HepG2 (cell line): ENCODE measurements around the gene PPAT. TPM values are rescaled to one million over a fixed set of nuclear protein-coding genes. Genes with fewer than 3 reads are reported as not detected.

Experiments
- BATF2 ChIP-seq: sonication (generic); formaldehyde crosslinking; IDR thresholded peaks from 2 replicates; pipeline ENCODE4 v1.8.0; 2022; ENCODE audit warnings: mild to moderate bottlenecking, missing genetic modification reagents, moderate library complexity
- HDAC2 ChIP-seq: sonication (generic); formaldehyde crosslinking; IDR thresholded peaks from 2 replicates; pipeline ENCODE4 v1.4.0; 2020; ENCODE audit warnings: missing genetic modification reagents
- HNRNPUL1 ChIP-seq: fragments of 200-400 bp; formaldehyde crosslinking; IDR thresholded peaks from 2 replicates; pipeline ENCODE4 v1.6.1; 2017; ENCODE audit warnings: low read depth, mild to moderate bottlenecking, low read length, moderate library complexity
- HOXD1 ChIP-seq: sonication (generic); formaldehyde crosslinking; IDR thresholded peaks from 2 replicates; pipeline ENCODE4 v1.5.0; 2020; ENCODE audit warnings: missing genetic modification reagents
- KDM5A ChIP-seq: fragments of 200-600 bp; sonication (generic); IDR thresholded peaks from 2 replicates; pipeline ENCODE4 v1.7.0; 2018; ENCODE audit warnings: antibody characterized with exemption, mild to moderate bottlenecking, low read length, borderline replicate concordance
- MED8 ChIP-seq: sonication (generic); formaldehyde crosslinking; IDR thresholded peaks from 2 replicates; pipeline ENCODE4 v1.8.1; 2023; ENCODE audit warnings: mild to moderate bottlenecking, missing genetic modification reagents; ENCODE audit not compliant: insufficient replicate concordance
- MTF2 ChIP-seq: sonication (generic); formaldehyde crosslinking; IDR thresholded peaks from 2 replicates; pipeline ENCODE4 v1.5.0; 2020; ENCODE audit warnings: missing genetic modification reagents, borderline replicate concordance
- NCOA2 ChIP-seq: sonication (generic); formaldehyde crosslinking; IDR thresholded peaks from 2 replicates; pipeline ENCODE4 v1.8.0; 2022; ENCODE audit warnings: inconsistent platforms
- PAF1 ChIP-seq: IDR thresholded peaks from 2 replicates; pipeline ENCODE4 v1.6.1; 2016; ENCODE audit warnings: missing genetic modification reagents, missing compliant biosample characterization
- SOX13 ChIP-seq, 3 experiments: fragments of 450-650 bp in 1 of 3; sonication (generic) in 1 of 3; formaldehyde crosslinking in 1 of 3; IDR thresholded peaks in 2 of 3; conservative IDR thresholded peaks in 1 of 3; 2 replicates each; pipeline versions ENCODE4 v1.5.0 to v1.6.1; 2016 to 2020; ENCODE audit warnings: antibody characterized with exemption in 1 of 3, mild to moderate bottlenecking in 1 of 3, missing compliant biosample characterization in 1 of 3, missing genetic modification reagents in 1 of 3, moderate library complexity in 1 of 3
- THAP8 ChIP-seq: sonication (generic); formaldehyde crosslinking; IDR thresholded peaks from 2 replicates; pipeline ENCODE4 v1.5.1; 2020; ENCODE audit warnings: missing genetic modification reagents, mild to moderate bottlenecking, borderline replicate concordance
- ZBTB38 ChIP-seq: sonication (generic); formaldehyde crosslinking; IDR thresholded peaks from 2 replicates; pipeline ENCODE4 v1.5.1; 2020; ENCODE audit warnings: mild to moderate bottlenecking, missing genetic modification reagents
- ZKSCAN5 ChIP-seq: sonication (generic); formaldehyde crosslinking; IDR thresholded peaks from 2 replicates; pipeline ENCODE4 v1.5.1; 2020; ENCODE audit warnings: mild to moderate bottlenecking, missing genetic modification reagents
- ZNF124 ChIP-seq: sonication (generic); formaldehyde crosslinking; IDR thresholded peaks from 2 replicates; pipeline ENCODE4 v1.4.0; 2020; ENCODE audit warnings: missing genetic modification reagents
- ZNF329 ChIP-seq: sonication (generic); formaldehyde crosslinking; IDR thresholded peaks from 2 replicates; pipeline ENCODE4 v1.9.0; 2021; ENCODE audit warnings: low read depth, mild to moderate bottlenecking, missing genetic modification reagents
- ZNF589 ChIP-seq: sonication (generic); formaldehyde crosslinking; conservative IDR thresholded peaks from 2 replicates; pipeline ENCODE4 v1.8.0; 2022; ENCODE audit warnings: mild to moderate bottlenecking, moderate library complexity, missing genetic modification reagents
- ZNF749 ChIP-seq: sonication (generic); formaldehyde crosslinking; IDR thresholded peaks from 2 replicates; pipeline ENCODE4 v1.8.0; 2022; ENCODE audit warnings: mild to moderate bottlenecking, missing genetic modification reagents, moderate library complexity, borderline replicate concordance
- ZNF776 ChIP-seq: sonication (generic); formaldehyde crosslinking; IDR thresholded peaks from 2 replicates; pipeline ENCODE4 v1.4.0; 2020; ENCODE audit warnings: mild to moderate bottlenecking, missing genetic modification reagents
- ZSCAN20 ChIP-seq: sonication (generic); formaldehyde crosslinking; IDR thresholded peaks from 2 replicates; pipeline ENCODE4 v1.4.0; 2020; ENCODE audit warnings: missing genetic modification reagents, mild to moderate bottlenecking, borderline replicate concordance
- polyA plus RNA-seq, 8 experiments: library from polyadenylated mRNA; depleted of rRNA in 3 of 8; stranded (reverse) in 7 of 8; unstranded in 1 of 8; fragments of >200 nt; fragmentation: Illumina TruSeq in 4 of 8; extraction: Trizol in 4 of 8; gene quantifications; 2 replicates each; pipeline versions ENCODE4 v1.2.1 to v1.2.3, GENCODE V29; 2011 to 2016; ENCODE audit warnings: low read depth in 4 of 8, missing spikeins in 1 of 8, mixed read lengths in 1 of 8; ENCODE audit not compliant: insufficient read depth in 1 of 8
- total RNA-seq, 5 experiments: library from RNA; depleted of rRNA; stranded (reverse); fragments of >200 nt; fragmentation: Illumina TruSeq; extraction: Trizol; gene quantifications; 2 replicates each; pipeline ENCODE4 v1.2.3, GENCODE V29; 2016; ENCODE audit warnings: low read depth in 1 of 5
- TF ChIP-seq, protein P1 (sequence below): sonication (generic); formaldehyde crosslinking; IDR thresholded peaks from 2 replicates; pipeline ENCODE4 v1.4.0; 2020; ENCODE audit warnings: low read depth, mild to moderate bottlenecking, missing genetic modification reagents
- TF ChIP-seq, protein P2 (sequence below): sonication (generic); formaldehyde crosslinking; IDR thresholded peaks from 2 replicates; pipeline ENCODE4 v1.4.0; 2020; ENCODE audit warnings: missing genetic modification reagents, borderline replicate concordance
- TF ChIP-seq, protein P3 (sequence below): sonication (generic); formaldehyde crosslinking; conservative IDR thresholded peaks from 2 replicates; pipeline ENCODE4 v1.8.0; 2022; ENCODE audit warnings: low read depth, missing genetic modification reagents

The PPAT gene
- total and polyA plus RNA-seq, 2 of the 13 experiments (the other 11 are each of a cell fraction or from before 2014, with no cell fraction given): 16.9 to 62.6 TPM

- TF ChIP-seq BATF2: no peak
- TF ChIP-seq ZSCAN20 (CRISPR knock-in tag): no peak
- peak; percentile 73 for TF ChIP-seq KDM5A
- no peak for TF ChIP-seq SOX13 (IDR thresholded peaks at IDR 0.05)
- TF ChIP-seq SOX13 (CRISPR knock-in tag; conservative IDR thresholded peaks at IDR 0.05 in 1 of 2, IDR thresholded peaks at IDR 0.05 in 1 of 2): no peak
- no peak for TF ChIP-seq ZBTB38 (CRISPR knock-in tag)
- TF ChIP-seq ZNF776: no peak
- TF ChIP-seq HNRNPUL1: no peak
- TF ChIP-seq, protein P1, sequence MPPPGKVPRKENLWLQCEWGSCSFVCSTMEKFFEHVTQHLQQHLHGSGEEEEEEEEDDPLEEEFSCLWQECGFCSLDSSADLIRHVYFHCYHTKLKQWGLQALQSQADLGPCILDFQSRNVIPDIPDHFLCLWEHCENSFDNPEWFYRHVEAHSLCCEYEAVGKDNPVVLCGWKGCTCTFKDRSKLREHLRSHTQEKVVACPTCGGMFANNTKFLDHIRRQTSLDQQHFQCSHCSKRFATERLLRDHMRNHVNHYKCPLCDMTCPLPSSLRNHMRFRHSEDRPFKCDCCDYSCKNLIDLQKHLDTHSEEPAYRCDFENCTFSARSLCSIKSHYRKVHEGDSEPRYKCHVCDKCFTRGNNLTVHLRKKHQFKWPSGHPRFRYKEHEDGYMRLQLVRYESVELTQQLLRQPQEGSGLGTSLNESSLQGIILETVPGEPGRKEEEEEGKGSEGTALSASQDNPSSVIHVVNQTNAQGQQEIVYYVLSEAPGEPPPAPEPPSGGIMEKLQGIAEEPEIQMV (CRISPR knock-in tag): no peak
- no peak for TF ChIP-seq ZNF589 (CRISPR knock-in tag)
- TF ChIP-seq MTF2 (CRISPR knock-in tag): no peak
- TF ChIP-seq, protein P2, sequence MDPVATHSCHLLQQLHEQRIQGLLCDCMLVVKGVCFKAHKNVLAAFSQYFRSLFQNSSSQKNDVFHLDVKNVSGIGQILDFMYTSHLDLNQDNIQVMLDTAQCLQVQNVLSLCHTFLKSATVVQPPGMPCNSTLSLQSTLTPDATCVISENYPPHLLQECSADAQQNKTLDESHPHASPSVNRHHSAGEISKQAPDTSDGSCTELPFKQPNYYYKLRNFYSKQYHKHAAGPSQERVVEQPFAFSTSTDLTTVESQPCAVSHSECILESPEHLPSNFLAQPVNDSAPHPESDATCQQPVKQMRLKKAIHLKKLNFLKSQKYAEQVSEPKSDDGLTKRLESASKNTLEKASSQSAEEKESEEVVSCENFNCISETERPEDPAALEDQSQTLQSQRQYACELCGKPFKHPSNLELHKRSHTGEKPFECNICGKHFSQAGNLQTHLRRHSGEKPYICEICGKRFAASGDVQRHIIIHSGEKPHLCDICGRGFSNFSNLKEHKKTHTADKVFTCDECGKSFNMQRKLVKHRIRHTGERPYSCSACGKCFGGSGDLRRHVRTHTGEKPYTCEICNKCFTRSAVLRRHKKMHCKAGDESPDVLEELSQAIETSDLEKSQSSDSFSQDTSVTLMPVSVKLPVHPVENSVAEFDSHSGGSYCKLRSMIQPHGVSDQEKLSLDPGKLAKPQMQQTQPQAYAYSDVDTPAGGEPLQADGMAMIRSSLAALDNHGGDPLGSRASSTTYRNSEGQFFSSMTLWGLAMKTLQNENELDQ (CRISPR knock-in tag): no peak
- no peak for TF ChIP-seq PAF1 (CRISPR knock-in tag)
- no peak for TF ChIP-seq HOXD1 (CRISPR knock-in tag)
- TF ChIP-seq, protein P3, sequence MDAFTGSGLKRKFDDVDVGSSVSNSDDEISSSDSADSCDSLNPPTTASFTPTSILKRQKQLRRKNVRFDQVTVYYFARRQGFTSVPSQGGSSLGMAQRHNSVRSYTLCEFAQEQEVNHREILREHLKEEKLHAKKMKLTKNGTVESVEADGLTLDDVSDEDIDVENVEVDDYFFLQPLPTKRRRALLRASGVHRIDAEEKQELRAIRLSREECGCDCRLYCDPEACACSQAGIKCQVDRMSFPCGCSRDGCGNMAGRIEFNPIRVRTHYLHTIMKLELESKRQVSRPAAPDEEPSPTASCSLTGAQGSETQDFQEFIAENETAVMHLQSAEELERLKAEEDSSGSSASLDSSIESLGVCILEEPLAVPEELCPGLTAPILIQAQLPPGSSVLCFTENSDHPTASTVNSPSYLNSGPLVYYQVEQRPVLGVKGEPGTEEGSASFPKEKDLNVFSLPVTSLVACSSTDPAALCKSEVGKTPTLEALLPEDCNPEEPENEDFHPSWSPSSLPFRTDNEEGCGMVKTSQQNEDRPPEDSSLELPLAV (CRISPR knock-in tag): no peak
- 0 out of 2 replicates have a peak, but pooled peaks have one; percentile 34 for TF ChIP-seq ZNF124 (CRISPR knock-in tag)
- TF ChIP-seq ZKSCAN5 (CRISPR knock-in tag): no peak
- no peak for TF ChIP-seq THAP8
- TF ChIP-seq ZNF329 (CRISPR knock-in tag): no peak
- TF ChIP-seq HDAC2 (CRISPR knock-in tag): peak; percentile 46; the same call in 1 of the 2 replicates
- TF ChIP-seq ZNF749 (CRISPR knock-in tag): peak; percentile 71; the same call in 1 of the 2 replicates
- TF ChIP-seq NCOA2 (CRISPR knock-in tag): peak; percentile 45
- peak; percentile 74 for TF ChIP-seq MED8 (CRISPR knock-in tag)
Measured at GRCh38 chr4:56467284-56468096, 32.1 kb upstream of the PPAT start, which contains the start of gene SRP72 (continued).
